ENCODE data around the gene TMTC4.

TMTC4 gene

GRCh38 chr13:100666124-100666523 lies 8.5 kb downstream of the TMTC4 start:
- H3K9me2 ChIP-seq (replicated peaks; ENCODE audit: control insufficient read depth, low read length): no peaks in the 10 kb centered on the region
- H3K27me3 ChIP-seq (ENCODE audit: control insufficient read depth, low read length): no peaks in the 10 kb centered on the region
- no peak overlapping the region for H3K4me2 ChIP-seq (ENCODE audit: low read length)
- H3F3A ChIP-seq (ENCODE audit: control insufficient read depth, insufficient read depth): no peaks in the 10 kb centered on the region; the same call in 1 of the 2 replicates
- no peaks in the 10 kb centered on the region for H4K20me1 ChIP-seq (ENCODE audit: control insufficient read depth, insufficient read depth, low read depth, low read length)
- H3K79me2 ChIP-seq (ENCODE audit: control insufficient read depth, low read length): peaks cover 13% of the 10 kb centered on the region
- no peak overlapping the region for H3K27ac ChIP-seq (ENCODE audit: low read depth, low read length)
- no peaks in the 10 kb centered on the region for H3K4me1 ChIP-seq (ENCODE audit: control insufficient read depth, low read length)
- peaks cover 86% of the 10 kb centered on the region for H3K36me3 ChIP-seq (ENCODE audit: control insufficient read depth, low read length)
- H3K9me3 ChIP-seq (ENCODE audit: control insufficient read depth, insufficient read depth, low read length): no peaks in the 10 kb centered on the region
- no peak overlapping the region for H3K4me3 ChIP-seq (ENCODE audit: low read length)
- TF ChIP-seq CTCF (IDR thresholded peaks at IDR 0.05; ENCODE audit: low read depth, low read length, poor library complexity, severe bottlenecking): no peak
- TF ChIP-seq EZH2phosphoT487 (IDR thresholded peaks at IDR 0.05; ENCODE audit: borderline replicate concordance, low read length): no peak

- Histone ChIP-seq H4K20me1 (ENCODE audit: control insufficient read depth, insufficient read depth, low read depth, low read length) (no peaks in the 10 kb centered on the region), H3K4me3 (ENCODE audit: low read length) (no peak overlapping the region), H3K27me3 (ENCODE audit: control insufficient read depth, low read length) (no peaks in the 10 kb centered on the region), H3K36me3 (ENCODE audit: control insufficient read depth, low read length) (peaks cover 88% of the 10 kb centered on the region), H3K4me1 (ENCODE audit: control insufficient read depth, low read length) (no peaks in the 10 kb centered on the region), H3K9me2 (replicated peaks; ENCODE audit: control insufficient read depth, low read length) (no peaks in the 10 kb centered on the region), H3K79me2 (ENCODE audit: control insufficient read depth, low read length) (peaks cover 6% of the 10 kb centered on the region), H3K27ac (ENCODE audit: low read depth, low read length) (no peak overlapping the region), H3K9me3 (ENCODE audit: control insufficient read depth, insufficient read depth, low read length) (no peaks in the 10 kb centered on the region), H3F3A (ENCODE audit: control insufficient read depth, insufficient read depth) (no peaks in the 10 kb centered on the region; the same call in 1 of the 2 replicates), H3K4me2 (ENCODE audit: low read length) (no peak overlapping the region)
- no peak for TF ChIP-seq CTCF (IDR thresholded peaks at IDR 0.05; ENCODE audit: low read depth, low read length, poor library complexity, severe bottlenecking)
- TF ChIP-seq EZH2phosphoT487 (IDR thresholded peaks at IDR 0.05; ENCODE audit: borderline replicate concordance, low read length): no peak
Measured at GRCh38 chr13:100665403-100665802, 9.2 kb downstream of the TMTC4 start.

GRCh38 chr13:100664171-100664900 lies 10.3 kb downstream of the TMTC4 start:
- TF ChIP-seq CTCF (IDR thresholded peaks at IDR 0.05; ENCODE audit: low read depth, low read length, poor library complexity, severe bottlenecking) (no peak), EZH2phosphoT487 (IDR thresholded peaks at IDR 0.05; ENCODE audit: borderline replicate concordance, low read length) (no peak)
- Histone ChIP-seq H3F3A (ENCODE audit: control insufficient read depth, insufficient read depth) (no peaks in the 10 kb centered on the region; the same call in 1 of the 2 replicates), H3K9me3 (ENCODE audit: control insufficient read depth, insufficient read depth, low read length) (no peaks in the 10 kb centered on the region)

More at GRCh38 chr13:100664171-100664900, 10.3 kb downstream of the TMTC4 start:
- Histone ChIP-seq H3K79me2 (ENCODE audit: control insufficient read depth, low read length) (0 out of 2 replicates have a peak, but pooled peaks cover 2% of the 10 kb centered on the region), H3K36me3 (ENCODE audit: control insufficient read depth, low read length) (peaks cover 86% of the 10 kb centered on the region), H3K4me2 (ENCODE audit: low read length) (no peak overlapping the region), H3K4me1 (ENCODE audit: control insufficient read depth, low read length) (peaks cover 5% of the 10 kb centered on the region), H3K27ac (ENCODE audit: low read depth, low read length) (no peak overlapping the region), H3K4me3 (ENCODE audit: low read length) (no peak overlapping the region), H3K9me2 (replicated peaks; ENCODE audit: control insufficient read depth, low read length) (no peaks in the 10 kb centered on the region), H4K20me1 (ENCODE audit: control insufficient read depth, insufficient read depth, low read depth, low read length) (no peaks in the 10 kb centered on the region), H3K27me3 (ENCODE audit: control insufficient read depth, low read length) (no peaks in the 10 kb centered on the region)

Measured in DOHH2 (cell line).